ENCODE data around the gene PPFIA3.
"Not testable (repeated sequence)": the region's sequence is repeated elsewhere in the genome, so short reads cannot be mapped to it uniquely, and the experiment has no call there.

Gene PPFIA3

GRCh38 chr19:49161987-49162386, 42.6 kb downstream of the PPFIA3 start:
- Mint-ChIP-seq H3K27me3 (peaks cover 17% of the 10 kb centered on the region), H3K27ac (no peak overlapping the region), H3K9me3 (ENCODE audit: low read depth) (no peaks in the 10 kb centered on the region), H3K36me3 (peaks cover 3% of the 10 kb centered on the region), H3K4me1 (ENCODE audit: low read depth) (peaks cover 4% of the 10 kb centered on the region), H3K4me3 (no peak overlapping the region)

- no peak overlapping the region for H3K4me3 Mint-ChIP-seq
- H3K27me3 Mint-ChIP-seq = peaks cover 6% of the 10 kb centered on the region
- no peaks in the 10 kb centered on the region for H3K4me1 Mint-ChIP-seq (ENCODE audit: low read depth)
- H3K27ac Mint-ChIP-seq = no peak overlapping the region
- no peaks in the 10 kb centered on the region for H3K9me3 Mint-ChIP-seq (ENCODE audit: low read depth)
- peaks cover 3% of the 10 kb centered on the region for H3K36me3 Mint-ChIP-seq
These were observed 45.9 kb downstream of the PPFIA3 start for GRCh38 chr19:49165111-49165750.

DNA sequence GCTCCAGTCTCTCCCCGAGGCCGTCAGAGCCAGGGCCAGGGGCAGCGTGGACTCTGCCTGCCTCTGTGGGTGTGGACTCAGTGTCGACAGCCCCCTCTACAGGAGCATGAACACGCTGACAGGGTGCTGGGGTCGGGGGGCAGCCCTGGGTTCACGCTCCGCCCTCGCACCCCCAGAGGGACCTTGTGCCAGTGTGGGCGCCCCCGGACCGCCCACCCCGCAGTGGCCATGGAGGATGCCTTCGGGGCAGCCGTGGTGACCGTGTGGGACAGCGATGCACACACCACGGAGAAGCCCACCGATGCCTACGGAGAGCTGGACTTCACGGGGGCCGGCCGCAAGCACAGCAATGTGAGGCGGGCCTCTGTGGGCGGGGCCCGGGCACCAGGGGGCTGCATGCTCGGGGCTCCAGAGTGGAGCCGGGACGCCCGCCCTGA, 46.5 kb downstream of the PPFIA3 start:
- no peak overlapping the region for H3K4me3 Mint-ChIP-seq
- H3K27ac Mint-ChIP-seq = no peak overlapping the region
- no peaks in the 10 kb centered on the region for H3K4me1 Mint-ChIP-seq (ENCODE audit: low read depth)
- no peaks in the 10 kb centered on the region for H3K9me3 Mint-ChIP-seq (ENCODE audit: low read depth)
- peaks cover 2% of the 10 kb centered on the region for H3K27me3 Mint-ChIP-seq
- peaks cover 2% of the 10 kb centered on the region for H3K36me3 Mint-ChIP-seq

- Mint-ChIP-seq H3K4me1 (ENCODE audit: low read depth) (no peaks in the 10 kb centered on the region), H3K36me3 (no peaks in the 10 kb centered on the region), H3K4me3 (no peak overlapping the region), H3K27ac (no peak overlapping the region), H3K9me3 (ENCODE audit: low read depth) (no peaks in the 10 kb centered on the region), H3K27me3 (peaks cover 1% of the 10 kb centered on the region)
These were observed 48.6 kb downstream of the PPFIA3 start for GRCh38 chr19:49167857-49168409.

DNA sequence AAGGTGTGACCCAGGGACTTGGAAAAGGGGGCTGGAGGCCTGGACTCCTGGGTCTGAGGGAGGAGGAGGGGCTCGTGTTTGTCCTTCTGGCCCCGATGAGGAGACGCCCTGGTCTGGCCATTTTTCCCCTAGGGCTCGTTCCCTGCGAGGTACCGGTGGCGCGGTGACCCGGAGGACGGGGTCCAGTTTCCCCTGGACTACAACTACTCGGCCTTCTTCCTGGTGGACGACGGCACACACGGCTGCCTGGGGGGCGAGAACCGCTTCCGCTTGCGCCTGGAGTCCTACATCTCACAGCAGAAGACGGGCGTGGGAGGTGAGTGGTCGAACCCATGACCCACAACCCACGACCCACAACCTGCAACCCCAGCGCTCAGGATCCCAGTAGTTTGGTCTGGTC, 49.1 kb downstream of the PPFIA3 start:
- no peak overlapping the region for H3K27ac Mint-ChIP-seq
- peaks cover 1% of the 10 kb centered on the region for H3K27me3 Mint-ChIP-seq
- H3K9me3 Mint-ChIP-seq (ENCODE audit: low read depth) = no peaks in the 10 kb centered on the region
- no peak overlapping the region for H3K4me3 Mint-ChIP-seq
- H3K36me3 Mint-ChIP-seq = no peaks in the 10 kb centered on the region
- no peaks in the 10 kb centered on the region for H3K4me1 Mint-ChIP-seq (ENCODE audit: low read depth)

DNA sequence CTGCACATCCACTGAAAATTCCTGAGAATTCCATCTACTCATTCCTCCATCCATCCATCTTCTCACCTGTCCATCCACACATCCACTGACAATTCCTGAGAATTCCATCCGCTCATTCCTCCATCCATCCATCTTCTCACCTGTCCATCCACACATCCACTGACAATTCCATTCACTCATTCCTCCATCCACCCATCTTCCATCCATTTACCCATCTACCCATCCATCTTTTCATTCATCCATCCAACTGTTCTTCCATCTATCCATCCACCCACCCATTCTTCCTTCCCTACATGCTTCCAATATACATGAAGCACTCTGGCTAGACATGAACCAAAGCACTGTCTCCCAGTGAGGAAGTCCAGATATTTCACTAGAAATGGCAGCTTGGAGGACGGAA, 53.9 kb downstream of the PPFIA3 start:
- Mint-ChIP-seq H3K27ac (no peak overlapping the region), H3K9me3 (ENCODE audit: low read depth) (no peaks in the 10 kb centered on the region), H3K27me3 (peaks cover 1% of the 10 kb centered on the region), H3K36me3 (no peaks in the 10 kb centered on the region), H3K4me1 (ENCODE audit: low read depth) (peaks cover 4% of the 10 kb centered on the region), H3K4me3 (no peak overlapping the region)

DNA sequence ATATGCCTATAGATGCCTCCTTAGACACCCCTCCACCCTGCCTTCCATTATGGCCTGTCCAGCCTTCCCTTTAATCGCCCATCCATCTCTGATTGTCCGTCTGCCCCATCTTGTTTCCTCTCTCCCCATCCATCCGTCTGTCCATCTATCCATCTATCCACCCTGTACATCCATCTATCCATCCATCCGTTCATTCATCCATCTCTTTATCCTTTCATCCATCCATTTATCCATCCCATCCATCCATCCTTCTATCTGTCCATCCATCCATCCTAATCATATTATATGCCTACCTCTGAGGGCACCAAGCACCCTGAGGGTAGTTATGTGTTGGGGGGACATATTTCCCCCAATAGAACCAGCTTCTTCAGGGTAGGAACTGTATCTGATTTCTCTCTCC, 61.3 kb downstream of the PPFIA3 start:
- Mint-ChIP-seq H3K9me3 (ENCODE audit: low read depth) (peaks cover 4% of the 10 kb centered on the region), H3K27ac (no peak overlapping the region), H3K4me3 (no peak overlapping the region)

DNA sequence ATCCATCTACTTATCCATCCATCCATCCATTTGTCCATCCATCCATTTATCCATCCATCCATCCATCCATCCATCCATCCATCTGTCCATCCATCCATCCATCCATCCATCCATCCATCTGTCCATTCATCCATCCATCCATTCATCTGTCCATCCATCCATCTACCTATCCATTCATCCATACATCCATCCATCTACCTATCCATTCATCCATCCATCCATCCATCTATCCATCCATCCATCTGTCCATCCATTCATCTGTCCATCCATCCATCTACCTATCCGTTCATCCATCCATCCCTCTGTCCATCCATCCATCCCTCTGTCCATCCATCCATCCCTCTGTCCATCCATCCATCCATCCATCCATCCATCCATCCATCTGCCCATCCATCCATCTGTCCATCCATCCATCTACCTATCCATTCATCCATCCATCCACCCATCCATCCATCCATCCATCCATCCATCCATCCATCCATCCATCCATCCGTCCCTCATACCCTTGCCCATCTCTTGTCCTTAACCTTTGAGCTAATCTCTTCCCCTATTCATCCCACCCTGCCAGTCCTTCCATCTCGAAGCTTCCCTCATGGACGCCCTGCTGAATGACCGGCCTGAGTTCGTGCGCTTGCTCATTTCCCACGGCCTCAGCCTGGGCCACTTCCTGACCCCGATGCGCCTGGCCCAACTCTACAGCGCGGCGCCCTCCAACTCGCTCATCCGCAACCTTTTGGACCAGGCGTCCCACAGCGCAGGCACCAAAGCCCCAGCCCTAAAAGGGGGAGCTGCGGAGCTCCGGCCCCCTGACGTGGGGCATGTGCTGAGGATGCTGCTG, 62.9 kb downstream of the PPFIA3 start:
- peak overlapping the region; percentile 43 for H3K27ac Mint-ChIP-seq
- H3K9me3 Mint-ChIP-seq (ENCODE audit: low read depth); H3K36me3 Mint-ChIP-seq; H3K4me1 Mint-ChIP-seq (ENCODE audit: low read depth); H3K4me3 Mint-ChIP-seq; H3K27me3 Mint-ChIP-seq: not testable (repeated sequence)

More for the DNA sequence above, 61.3 kb downstream of the PPFIA3 start:
- Mint-ChIP-seq H3K36me3 (no peaks in the 10 kb centered on the region), H3K4me1 (ENCODE audit: low read depth) (peaks cover 4% of the 10 kb centered on the region), H3K27me3 (no peaks in the 10 kb centered on the region)

DNA sequence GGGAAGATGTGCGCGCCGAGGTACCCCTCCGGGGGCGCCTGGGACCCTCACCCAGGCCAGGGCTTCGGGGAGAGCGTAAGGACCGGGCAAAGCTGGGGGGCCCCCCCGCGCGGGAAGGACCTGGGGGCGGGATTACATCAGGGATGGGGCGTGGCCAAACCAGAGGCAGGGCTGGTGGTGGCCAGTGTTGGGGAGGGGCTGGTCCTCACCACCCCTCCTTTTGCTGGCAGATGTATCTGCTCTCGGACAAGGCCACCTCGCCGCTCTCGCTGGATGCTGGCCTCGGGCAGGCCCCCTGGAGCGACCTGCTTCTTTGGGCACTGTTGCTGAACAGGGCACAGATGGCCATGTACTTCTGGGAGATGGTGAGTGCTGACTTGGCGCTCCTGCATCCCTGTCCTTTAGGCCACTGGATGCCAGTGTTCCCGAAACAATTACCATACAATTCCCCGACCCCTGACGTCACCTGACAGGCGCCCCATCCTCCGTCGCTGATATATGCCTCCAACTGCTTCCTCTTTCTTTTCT, 63.6 kb downstream of the PPFIA3 start:
- H3K9me3 Mint-ChIP-seq (ENCODE audit: low read depth) = peaks cover 4% of the 10 kb centered on the region
- H3K27ac Mint-ChIP-seq = no peak overlapping the region
- H3K4me3 Mint-ChIP-seq = no peak overlapping the region
- no peaks in the 10 kb centered on the region for H3K27me3 Mint-ChIP-seq
- H3K36me3 Mint-ChIP-seq = no peaks in the 10 kb centered on the region
- no peaks in the 10 kb centered on the region for H3K4me1 Mint-ChIP-seq (ENCODE audit: low read depth)

GRCh38 chr19:49186108-49186507, 66.8 kb downstream of the PPFIA3 start:
- H3K27me3 Mint-ChIP-seq = no peaks in the 10 kb centered on the region
- peaks cover 4% of the 10 kb centered on the region for H3K9me3 Mint-ChIP-seq (ENCODE audit: low read depth)

GRCh38 chr19:49188626-49189200, 69.4 kb downstream of the PPFIA3 start:
- H3K27ac Mint-ChIP-seq = no peak overlapping the region
- peaks cover 4% of the 10 kb centered on the region for H3K9me3 Mint-ChIP-seq (ENCODE audit: low read depth)
- H3K4me1 Mint-ChIP-seq (ENCODE audit: low read depth) = peaks cover 8% of the 10 kb centered on the region
- no peaks in the 10 kb centered on the region for H3K27me3 Mint-ChIP-seq
- no peaks in the 10 kb centered on the region for H3K36me3 Mint-ChIP-seq
- H3K4me3 Mint-ChIP-seq = no peak overlapping the region

More at GRCh38 chr19:49186108-49186507, 66.8 kb downstream of the PPFIA3 start:
- H3K4me3 Mint-ChIP-seq = no peak overlapping the region
- H3K4me1 Mint-ChIP-seq (ENCODE audit: low read depth) = peaks cover 8% of the 10 kb centered on the region
- H3K27ac Mint-ChIP-seq = no peak overlapping the region
- no peaks in the 10 kb centered on the region for H3K36me3 Mint-ChIP-seq

- no peaks in the 10 kb centered on the region for H3K27me3 Mint-ChIP-seq
- no peaks in the 10 kb centered on the region for H3K9me3 Mint-ChIP-seq (ENCODE audit: low read depth)
- H3K4me3 Mint-ChIP-seq = no peak overlapping the region
- no peak overlapping the region for H3K27ac Mint-ChIP-seq
- peaks cover 8% of the 10 kb centered on the region for H3K4me1 Mint-ChIP-seq (ENCODE audit: low read depth)
- H3K36me3 Mint-ChIP-seq = no peaks in the 10 kb centered on the region
These were observed 69.9 kb downstream of the PPFIA3 start for GRCh38 chr19:49189259-49189658.

DNA sequence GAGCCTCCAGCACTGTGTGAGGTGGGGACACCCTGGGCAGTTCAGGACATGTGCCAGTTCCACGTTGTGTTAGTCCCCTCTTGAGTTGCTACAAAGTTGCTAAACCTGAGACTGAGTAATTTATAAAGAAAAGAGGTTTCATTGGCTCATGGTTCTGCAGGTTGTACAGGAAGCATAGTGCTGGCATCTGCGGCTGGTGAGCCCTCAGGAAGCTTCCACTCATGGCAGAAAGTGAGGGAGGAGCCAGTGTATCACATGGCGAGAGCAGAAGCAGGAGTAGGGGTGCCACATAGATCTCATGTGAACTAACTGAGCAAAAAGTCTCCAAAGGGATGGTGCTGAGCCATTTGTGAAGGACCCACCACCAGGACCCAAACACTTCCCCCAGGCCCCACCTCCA, 71.4 kb downstream of the PPFIA3 start:
- Mint-ChIP-seq H3K27ac (no peak overlapping the region), H3K36me3 (no peaks in the 10 kb centered on the region), H3K9me3 (ENCODE audit: low read depth) (no peaks in the 10 kb centered on the region), H3K4me3 (no peak overlapping the region), H3K27me3 (no peaks in the 10 kb centered on the region), H3K4me1 (ENCODE audit: low read depth) (peaks cover 8% of the 10 kb centered on the region)

DNA sequence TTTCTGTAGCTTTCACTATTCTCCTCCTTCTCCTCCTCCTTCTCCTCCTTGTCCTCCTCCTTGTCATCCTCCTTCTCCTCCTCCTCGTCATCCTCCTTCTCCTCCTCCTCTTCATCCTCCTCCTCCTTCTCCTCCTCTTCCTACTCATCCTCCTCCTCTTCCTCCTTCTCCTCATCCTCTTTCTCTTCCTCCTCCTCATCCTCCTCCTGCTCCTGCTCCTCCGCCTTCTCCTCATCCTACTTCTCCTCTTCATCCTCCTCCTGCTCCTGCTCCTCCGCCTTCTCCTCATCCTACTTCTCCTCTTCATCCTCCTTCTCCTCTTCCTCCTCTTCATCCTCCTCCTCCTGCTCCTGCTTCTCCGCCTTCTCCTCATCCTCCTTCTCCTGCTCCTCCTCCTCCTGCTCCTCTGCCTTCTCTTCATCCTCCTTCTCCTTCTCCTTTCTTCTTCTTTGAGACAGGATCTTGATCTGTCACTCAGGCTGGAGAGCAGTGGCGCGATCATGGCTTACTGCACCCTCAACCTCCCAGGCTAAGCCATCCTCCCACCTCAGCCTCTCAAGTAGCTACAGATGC, 74.6 kb downstream of the PPFIA3 start:
- Mint-ChIP-seq H3K4me1 (ENCODE audit: low read depth) (peaks cover 8% of the 10 kb centered on the region), H3K27ac (no peak overlapping the region), H3K36me3 (no peaks in the 10 kb centered on the region), H3K9me3 (ENCODE audit: low read depth) (no peaks in the 10 kb centered on the region), H3K4me3 (no peak overlapping the region), H3K27me3 (no peaks in the 10 kb centered on the region)

DNA sequence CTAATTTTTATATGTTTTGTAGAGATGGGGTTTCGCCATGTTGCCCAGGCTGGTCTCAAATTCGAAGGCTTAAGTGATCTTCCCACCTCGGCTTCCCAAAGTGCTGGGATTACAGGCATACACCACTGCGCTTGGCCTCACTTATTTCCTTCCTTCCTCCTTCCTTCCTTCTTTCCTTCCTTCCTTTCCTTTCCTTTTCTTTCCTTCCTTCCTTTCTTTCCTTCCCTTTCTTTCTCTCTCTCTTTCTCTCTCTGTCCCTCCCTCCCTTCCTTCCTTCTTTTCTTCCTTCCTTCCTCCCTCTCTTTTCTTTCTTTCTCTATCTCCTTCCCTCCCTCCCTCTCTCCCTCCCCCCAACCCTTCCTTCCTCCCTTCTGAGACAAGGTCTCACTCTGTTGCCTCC, 75.1 kb downstream of the PPFIA3 start:
- peaks cover 7% of the 10 kb centered on the region for H3K4me1 Mint-ChIP-seq (ENCODE audit: low read depth)
- no peaks in the 10 kb centered on the region for H3K9me3 Mint-ChIP-seq (ENCODE audit: low read depth)
- H3K4me3 Mint-ChIP-seq = no peak overlapping the region
- H3K36me3 Mint-ChIP-seq = no peaks in the 10 kb centered on the region
- no peaks in the 10 kb centered on the region for H3K27me3 Mint-ChIP-seq
- H3K27ac Mint-ChIP-seq = no peak overlapping the region

All from activated naive CD8-positive, alpha-beta T cell (primary cell).